Stimulated activated CD8-positive, alpha-beta memory T cell treated with anti-CD3 and anti-CD28 coated beads, Interleukin-12 subunit alpha, Interleukin-12 subunit beta, amount 100 ng/mL, for 24 hours (primary cell): ENCODE data around the gene ITGAV.

Source experiments
- DNase-seq: peaks from one replicate; pipeline ENCODE4 v3.0.0-alpha.2; 2020; ENCODE audit errors: extremely low read depth

The ITGAV gene

DNA sequence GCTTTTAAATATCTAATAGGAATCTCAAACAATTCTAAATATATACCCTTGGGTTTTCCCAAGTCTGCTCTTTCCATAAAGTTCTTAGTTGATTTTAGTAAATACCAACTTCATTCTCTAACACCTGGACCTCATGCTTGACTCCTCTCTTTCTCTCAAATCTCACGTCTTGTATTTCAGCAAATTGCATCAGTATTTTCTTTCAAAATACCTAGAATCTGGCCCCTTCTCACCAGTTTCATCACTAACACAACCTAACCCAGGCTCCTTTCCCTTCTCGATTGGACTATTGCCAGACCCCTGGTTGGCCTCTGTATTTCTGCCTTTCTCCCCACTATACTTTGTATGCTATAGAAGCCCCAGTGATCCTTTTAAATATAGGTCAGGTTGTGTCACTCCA is 81.0 kb downstream of the ITGAV start:
- DNase-seq, result no peak

DNA sequence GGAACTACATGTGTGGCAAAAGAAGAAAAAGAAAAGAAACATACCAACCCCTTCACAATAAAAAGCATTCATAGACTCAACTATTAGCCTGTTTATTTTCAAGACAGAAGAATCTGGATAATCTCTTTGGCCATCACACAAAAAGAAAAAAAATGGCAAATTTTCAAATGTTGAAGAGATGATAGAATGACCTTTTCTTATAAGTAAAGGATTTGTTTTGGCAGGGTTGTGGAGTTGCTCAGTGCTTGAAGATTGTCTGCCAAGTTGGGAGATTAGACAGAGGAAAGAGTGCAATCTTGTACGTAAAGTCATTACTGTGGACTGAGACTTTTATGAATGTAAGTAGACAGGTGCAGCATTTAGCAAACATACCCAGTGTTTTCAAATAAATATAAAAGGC is 85.5 kb downstream of the ITGAV start:
- DNase-seq, result no peak

DNA sequence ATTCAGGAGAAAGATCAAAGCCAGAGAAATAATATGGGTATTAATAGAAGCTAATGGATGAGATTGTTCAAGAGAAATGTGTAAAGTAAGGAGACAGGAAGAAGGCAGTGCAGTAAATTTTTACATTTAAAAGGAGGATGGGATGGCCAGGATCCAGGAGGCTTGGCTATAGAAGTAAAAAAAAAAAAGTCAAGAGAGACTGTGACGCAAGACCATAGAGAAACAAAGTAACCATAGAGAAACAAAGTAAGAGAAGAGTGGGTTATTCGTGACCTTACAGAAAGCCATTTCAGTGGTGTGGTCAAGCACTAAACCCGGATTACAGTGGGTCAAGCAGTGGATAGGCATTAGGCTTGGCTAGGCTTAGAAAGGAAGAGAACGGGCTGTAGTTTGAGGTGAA is 93.5 kb downstream of the ITGAV start:
- no peak for DNase-seq

DNA sequence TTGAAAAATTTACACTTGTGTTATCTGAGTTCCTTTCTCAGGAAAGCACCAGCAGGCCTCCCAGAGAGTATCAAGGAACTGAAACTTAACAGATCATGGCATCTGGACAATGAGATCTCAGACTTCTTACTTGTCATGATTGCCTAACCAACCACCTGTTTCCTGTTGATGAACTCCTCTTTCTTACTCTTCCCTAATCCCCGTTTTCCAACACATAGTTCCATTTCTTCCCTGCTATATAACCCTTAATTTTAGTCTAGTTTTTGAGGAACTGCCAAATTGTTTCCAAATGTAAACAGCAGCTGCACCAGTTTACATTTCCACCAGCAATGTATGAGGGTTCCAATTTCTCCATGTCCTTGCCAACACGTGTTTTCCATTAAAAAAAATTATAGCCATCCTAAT is 98.0 kb downstream of the ITGAV start:
- no peak for DNase-seq

DNA sequence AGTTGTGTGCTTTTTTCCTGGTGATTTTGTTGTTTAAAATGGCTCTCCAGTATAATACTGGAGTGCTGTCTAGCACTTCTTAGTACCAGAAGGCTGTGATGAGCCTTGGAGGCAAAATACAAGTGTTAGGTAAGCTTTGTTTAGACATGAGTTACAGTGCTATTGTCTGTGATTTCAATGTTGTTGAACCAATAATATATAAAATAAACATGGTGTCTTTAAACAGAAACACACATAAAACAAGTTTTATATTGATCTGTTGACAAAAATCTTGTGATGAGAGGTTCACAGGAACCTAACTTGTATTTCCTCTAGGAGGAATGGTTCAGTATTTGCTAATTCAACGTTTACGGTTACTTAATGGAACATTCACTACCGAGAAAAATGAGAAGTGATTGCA is 99.0 kb downstream of the ITGAV start:
- DNase-seq, result no peak

DNA sequence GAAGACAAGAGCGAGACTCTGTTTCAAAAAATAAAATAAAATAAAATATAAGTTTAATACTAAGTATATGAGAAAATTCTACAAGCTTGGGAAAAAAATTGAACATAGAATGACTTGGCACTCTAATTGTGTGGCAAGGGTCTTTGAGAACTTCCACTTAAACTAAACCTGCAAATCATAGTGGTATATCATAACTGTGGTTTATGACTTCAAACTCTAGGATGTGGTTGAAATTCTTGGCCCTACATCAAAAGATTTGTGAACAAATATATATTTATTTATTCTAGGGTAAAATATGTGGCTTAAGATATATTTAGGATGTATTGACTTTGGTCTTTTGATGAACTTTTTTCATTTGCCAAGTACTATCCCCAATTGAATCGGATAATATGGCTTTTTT is 100.9 kb downstream of the ITGAV start:
- DNase-seq, result no peak

DNA sequence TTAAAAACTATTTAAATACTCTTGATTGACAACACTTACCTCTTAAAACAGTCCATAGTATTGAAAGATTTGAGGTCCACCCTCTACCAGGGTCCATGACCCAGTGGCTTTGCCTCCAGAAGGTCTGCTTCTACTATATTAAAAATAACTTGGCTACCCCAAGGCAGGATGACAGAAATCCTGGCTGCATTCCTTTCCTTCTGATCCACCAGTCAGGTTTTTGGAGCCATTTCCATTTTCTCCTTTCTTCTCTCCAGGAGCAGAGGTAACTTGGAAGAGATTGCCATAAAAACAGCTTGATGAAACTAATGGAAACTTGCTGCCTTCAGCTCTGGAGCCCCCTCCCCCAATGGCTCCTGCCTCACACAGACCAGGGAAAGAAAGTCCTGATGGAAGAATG is 101.4 kb downstream of the ITGAV start:
- DNase-seq, result no peak

DNA sequence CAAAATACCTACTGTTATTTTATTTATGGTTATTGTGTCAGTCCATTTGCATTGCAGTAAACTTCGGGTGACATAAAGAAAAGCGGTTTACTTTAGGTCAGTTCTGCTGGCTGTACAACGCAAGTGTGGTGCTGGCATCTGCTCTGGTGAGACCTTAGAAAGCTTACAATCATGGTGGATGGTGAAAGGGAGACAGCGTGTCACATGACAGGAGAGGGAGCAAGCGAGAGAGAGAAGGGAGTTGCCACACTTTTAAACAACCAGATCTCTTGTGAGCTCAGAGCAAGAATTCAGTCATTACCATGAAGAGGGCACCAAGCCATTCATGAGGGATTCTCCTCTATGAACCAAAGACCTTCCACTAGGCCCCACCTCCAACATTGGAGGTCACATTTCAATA is 102.0 kb downstream of the ITGAV start:
- no peak for DNase-seq

DNA sequence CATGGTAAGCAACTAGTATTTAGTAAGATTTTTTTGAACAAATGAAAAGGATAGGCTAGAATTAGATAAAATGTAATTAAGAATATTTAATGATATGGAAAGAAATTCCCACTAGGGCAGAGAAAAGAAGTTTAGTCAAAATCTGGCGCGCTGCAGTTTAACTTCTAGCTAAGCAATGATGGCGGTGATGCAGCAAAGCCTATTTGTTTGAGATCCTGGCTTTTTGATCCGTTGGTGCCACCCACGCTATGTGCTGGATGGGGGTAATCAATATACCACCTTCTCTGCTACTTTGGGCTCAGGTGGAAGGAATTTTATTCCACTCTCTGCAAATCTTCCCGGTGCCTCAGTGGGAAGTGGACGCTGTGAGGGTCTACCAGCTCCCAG is 103.6 kb downstream of the ITGAV start:
- no peak for DNase-seq

DNA sequence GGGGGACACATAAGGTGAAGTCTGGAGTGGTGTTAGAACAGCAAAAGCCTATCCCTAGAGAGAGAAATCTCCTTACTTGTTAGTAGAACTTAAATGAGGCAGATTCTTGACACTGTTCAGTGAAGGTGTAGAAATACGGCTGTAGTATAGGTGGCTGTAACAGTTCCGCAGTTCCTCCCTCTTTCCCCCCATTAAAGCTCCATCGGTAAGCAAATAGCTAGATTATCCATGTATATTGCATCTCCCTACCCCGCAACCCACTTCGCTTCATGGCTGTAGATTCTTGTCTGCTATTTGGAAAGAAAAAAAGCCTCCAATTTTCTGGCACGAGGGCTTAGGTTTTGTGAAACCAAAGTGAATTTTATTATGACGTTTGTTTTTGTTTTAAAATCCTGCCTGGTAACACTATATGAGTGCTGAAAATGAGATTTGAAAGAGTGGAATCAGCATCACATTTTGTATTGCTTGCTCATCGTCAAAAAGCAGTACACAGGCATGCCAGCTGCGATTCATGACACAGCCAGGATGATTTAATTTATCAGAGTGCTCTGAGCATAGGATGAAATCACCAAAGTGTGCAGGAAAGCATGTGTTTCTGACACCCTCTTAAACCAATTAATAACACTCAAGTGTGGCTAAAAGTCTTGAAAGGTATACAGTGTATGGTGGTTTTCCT is 105.4 kb downstream of the ITGAV start:
- DNase-seq, result no peak

DNA sequence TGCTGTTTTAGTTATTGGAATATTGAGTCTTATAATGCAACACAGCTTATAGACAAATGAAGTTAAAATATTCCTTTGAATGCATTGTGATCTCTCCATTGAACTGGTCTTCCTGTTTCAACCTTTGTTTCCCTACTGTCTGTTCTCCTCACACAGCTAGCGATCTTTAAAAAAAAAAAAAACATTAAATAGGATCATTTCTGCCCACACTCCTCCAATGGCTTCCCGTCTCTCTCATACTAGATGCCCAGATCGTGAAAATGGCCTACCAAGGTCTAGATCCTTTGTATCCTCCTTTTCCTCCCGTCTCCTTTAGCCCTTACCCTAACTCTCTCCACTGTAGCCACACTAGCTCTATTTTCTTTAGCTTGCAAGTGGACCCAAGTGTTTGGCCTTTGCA is 106.4 kb downstream of the ITGAV start:
- no peak for DNase-seq

DNA sequence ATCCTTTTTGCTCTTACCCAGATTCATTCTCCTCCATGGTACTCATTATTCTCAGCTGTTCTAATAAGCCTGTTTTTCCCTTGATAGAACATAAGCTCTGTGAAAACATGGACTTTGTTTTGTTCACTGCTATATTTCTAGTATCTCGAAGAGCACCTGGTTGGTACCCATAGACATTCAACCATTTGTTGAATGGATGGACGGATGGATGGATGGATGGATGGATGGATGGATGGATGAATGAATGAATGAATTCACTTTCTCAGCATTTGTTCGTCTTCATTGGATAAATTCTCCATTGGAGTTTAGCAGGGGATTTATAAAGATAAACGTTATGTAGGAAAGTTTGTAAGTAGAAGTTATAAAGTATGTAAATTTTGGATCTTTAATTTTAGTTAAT is 106.9 kb downstream of the ITGAV start:
- no peak for DNase-seq

DNA sequence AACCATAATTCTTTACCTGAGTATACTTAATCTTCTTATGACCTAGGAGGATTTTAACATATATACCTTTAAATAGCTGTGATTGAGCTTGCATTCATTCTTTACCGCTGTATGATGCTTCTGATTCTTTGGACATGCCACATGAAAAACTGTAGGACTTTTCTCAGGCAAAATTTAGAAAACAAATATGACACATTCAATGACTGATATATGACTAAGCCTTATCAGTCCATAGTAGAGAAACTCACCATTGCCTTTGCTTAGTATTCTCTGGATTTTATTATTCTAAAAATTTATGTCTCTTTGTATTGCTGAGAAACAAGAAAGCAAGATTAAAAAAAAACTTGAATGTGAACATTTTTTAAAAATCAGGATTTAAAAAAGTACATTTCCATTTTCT is 107.7 kb downstream of the ITGAV start:
- DNase-seq, result no peak

DNA sequence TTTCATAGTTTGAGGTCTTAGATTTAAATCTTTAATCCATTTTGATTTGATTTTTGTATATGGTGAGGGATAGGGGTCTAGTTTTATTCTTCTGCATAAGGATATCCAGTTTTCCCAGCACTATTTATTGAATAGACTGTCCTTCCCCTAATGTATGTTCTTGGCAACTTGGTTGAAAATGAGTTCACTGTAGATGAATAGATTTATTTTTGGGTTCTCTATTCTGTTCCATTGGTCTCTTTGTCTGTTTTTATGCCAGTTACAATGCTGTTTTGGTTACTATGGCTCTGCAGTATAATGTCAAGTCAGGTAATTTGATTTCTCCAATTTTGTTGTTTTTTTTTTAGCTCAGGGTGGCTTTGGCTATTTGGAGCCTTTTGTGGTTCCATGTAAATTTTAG is 109.9 kb downstream of the ITGAV start:
- DNase-seq, result no peak

DNA sequence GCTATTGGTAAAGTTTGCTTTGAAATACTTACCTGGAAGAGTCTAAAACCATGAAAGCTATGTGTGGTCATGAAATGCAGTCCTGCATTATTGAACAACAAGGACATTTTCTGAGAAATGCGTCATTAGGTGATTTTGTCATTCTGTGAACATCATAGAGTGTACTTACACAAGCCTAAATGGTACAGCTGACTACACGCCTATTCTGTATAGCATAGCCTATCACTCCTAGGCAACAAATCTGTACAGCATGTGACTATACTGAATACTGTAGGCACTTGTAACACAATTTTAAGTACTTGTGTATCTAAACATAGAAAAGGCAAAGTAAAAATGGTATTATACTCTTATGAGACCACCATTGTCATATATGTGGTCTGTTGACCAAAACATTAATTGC is 112.2 kb downstream of the ITGAV start:
- no peak for DNase-seq

DNA sequence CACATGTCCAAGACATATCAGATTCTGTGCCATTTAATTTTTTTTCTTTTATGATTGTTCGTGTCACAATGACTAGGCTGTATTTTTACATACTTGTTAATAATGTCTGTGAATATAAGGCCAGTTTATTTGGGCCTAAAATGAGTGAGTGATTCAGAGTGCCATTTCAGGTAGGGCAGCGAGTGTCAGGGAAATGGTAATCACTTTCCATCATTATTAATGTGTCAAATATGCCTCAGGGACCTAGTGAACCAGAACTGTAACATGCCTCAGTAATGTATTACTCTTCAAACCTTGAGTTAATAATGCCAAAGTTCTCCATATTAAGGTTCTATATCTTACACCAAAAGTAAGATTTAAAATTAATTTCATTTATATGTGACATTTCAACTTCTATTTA is 112.6 kb downstream of the ITGAV start:
- DNase-seq, result no peak

DNA sequence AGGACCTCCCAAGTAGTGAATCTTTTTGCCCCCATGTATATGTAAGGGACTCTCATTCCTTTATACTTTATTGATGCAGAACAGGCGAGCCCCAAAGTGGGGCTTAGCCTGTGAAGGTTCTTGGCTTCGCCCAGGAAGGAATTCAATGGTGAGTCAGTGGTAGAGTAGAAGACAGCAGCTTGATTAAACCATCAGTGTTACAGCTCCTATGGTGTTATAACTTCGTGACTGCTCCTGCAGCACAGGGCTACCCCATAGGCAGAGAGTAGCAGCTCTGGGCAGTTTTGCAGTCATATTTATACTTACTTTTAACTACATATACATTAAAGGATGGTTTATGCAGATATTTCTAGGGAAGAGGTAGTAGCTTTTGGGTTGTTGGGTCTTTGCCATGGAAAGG is 115.0 kb downstream of the ITGAV start:
- no peak for DNase-seq

DNA sequence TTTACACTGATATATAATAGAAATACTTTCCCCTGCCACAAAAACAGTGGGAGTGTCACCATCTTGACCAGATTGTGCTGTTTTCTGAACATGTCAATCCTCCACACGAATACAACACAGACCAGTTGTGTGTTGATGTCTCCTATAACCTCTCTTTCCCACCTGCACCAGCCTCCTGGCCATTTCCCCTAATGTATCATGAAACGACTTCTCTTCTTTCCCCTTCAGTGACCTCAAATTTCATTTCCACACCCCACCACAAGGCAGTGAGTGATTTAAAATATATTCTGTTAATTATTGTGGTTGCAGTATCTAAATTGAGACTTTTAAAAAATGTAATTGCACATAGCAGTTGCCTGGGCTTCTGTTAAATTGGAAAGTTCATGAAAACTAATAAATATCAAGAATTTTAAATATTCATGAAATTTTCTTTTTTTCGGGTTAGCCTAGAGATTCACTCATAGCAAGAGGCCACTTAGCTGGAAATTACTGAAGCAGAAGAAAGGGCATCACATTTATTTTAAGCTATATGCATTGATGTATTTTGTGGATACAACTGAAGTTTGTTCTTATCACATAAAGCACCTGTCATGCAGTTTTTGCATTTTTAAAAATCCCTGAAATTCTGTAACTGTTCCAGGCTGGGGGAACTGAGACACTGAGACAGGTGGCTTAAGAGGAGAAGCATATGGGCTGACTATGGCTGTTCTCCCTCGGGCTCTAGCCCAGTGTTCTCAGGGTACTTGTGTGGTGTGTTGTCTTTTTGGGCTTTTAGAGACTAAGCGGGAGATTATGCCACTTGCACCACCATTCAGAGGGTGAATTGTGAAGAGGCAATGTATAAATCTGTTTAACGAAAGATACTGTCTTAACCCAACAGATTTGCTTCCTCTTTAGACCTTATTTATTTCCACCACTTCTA is 119.9 kb downstream of the ITGAV start:
- DNase-seq, result no peak

DNA sequence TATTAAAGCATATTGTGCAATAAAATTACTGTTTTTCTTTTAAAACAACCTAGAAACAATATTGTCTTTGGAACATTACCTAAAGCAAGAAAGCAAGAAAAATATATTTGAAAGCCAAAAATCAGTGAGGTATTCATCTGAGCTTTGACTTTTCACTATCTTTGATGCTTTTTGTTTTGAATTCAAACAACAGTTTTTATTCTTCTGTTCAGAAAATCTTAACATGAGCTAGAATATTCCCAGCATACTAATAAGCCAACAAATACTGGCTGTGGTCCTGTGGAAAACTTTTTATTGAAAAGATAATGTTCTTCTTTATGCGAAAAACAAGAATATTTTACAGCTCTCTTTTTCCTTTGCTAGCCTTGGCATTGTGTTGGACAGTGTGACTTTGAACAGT is 123.8 kb downstream of the ITGAV start:
- no peak for DNase-seq

DNA sequence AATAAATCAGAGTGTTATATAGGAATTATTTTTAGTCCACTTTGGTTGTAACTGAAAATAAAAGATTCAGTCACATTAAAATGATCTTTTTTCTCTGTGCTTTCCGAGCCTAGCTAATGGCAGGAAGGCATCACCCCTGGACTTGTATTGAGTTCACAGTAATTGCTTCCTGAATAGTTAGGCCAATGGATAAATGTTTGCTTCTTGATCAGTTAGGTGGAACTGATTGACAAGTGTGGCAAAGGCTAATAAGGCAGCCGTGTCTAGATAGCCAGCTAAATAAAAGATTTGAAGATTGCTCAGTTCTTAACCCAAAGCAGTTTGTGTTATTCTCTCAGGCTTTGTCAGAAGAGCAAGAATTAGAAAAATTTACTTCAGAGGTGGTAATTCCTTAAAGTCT is 124.8 kb downstream of the ITGAV start:
- no peak for DNase-seq

DNA sequence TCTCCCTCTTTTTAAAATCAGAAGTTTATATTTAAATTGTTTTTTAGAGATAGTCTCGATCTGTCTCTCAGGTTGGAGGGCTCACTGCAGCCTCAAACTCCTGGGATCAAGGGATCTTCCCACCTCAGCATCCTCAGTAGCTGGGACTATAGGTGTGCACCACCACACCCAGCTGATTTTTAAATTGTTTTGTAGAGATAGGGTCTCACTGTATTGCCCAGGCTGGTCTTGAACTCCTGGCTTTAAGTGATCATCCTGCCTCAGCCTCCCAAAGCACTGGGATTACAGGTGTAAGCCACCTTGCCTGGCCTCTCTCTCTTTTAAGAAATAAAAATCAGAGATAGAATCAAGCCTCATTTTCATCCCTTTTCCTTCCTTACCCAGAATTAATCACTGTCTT is 126.1 kb downstream of the ITGAV start:
- DNase-seq, result no peak

DNA sequence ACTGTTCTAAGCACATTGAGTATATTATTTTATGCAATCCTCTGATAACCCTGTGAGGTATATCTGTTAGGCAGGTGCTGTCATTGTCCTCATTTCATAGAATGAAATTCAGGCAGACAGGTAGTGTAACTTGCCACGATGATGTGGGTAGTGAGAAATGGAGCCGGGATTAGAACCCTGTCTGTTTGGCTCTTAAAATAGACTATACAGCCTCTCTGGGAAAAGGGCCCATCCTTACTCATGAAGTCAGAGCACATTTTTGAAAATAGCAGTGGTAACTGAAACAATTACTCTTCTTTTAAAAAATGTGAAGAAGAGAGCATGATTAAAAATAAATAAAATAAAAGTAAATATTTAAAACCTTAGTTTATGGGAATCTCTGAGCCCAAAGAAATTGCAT is 127.0 kb downstream of the ITGAV start:
- DNase-seq, result no peak

DNA sequence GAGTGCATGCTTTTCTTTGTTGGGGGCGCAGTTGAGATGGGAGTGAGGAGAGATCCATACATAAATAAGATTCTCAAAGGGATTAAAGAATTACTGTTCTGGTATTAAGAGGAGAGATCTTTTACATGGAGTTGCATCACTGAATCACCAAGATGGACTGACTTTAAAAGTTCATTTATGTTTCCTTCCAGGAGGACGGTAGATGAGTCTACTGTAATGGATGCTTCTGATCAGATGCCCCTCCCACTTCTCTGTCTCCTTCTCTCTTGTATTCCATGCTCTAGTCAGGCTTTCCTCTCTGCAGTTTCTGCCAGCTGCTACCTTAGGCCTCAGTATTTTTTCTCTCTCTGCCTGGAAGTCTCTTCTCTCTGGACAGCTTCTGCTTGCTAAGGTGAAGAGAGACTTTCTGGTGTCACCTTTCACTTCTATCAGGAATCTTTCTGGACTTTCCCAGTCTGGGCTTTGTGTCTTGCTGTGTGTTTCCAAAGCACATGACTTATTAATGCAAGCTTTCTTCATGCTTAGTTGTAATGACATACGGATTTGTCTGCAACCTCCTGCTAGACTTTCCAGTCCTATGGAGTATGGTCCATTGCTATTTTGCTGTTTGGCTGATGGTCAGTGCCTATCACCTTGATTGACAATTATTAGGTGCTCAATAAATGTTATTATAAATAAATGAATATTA is 127.6 kb downstream of the ITGAV start:
- DNase-seq, result no peak
